ENCODE measurements around the gene TAS1R1. TPM values are rescaled to one million over a fixed set of nuclear protein-coding genes. Genes with fewer than 3 reads are reported as not detected.
"Not testable (repeated sequence)": the region's sequence is repeated elsewhere in the genome, so short reads cannot be mapped to it uniquely, and the experiment has no call there.

Gene TAS1R1
- polyA plus RNA-seq, 1 donor: 0.27 TPM

DNA sequence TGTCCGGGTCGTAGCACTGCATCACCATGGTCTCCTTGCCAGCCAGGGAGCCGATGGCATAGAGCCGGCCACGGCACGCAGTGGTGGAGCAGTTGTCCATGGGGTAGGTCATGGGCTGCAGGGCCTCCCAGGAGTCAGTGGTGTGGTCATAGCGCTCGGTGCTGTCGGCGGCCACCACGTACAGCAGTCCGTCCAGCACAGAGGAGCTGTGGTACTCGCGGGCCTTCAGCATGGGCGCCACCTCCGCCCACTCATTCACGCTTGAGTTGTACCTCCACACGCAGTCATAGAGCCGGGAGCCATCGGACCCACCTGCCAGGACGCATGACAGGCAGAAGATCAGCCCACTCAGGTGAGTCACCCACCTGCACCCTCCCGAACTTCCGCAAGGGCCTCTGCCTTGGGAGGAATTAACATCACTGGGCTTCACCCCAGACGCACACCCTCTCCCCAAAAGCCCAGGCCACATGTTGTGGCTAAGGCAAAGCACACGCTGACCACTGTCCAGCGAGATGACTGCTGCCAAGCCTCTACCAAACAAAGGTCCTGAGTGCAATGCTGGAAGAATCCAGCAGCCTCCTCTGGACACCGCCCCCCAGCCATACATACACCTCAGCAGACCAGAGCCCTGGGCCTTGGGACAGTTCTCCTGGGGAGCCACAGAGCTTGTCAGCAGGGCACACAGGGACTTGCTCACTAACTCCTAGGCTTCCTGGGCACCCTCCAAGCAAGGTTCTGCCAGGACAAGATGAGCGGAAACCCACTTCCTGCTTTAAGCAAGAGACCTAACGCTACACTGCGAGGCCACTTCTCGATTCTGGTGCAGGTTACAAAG lies 44.3 kb downstream of the TAS1R1 start:
- Histone ChIP-seq H3K4me3 (ENCODE audit: low read length) (no peak overlapping the region), H3K4me1 (ENCODE audit: control insufficient read depth, insufficient read depth, low read length) (peaks cover 25% of the 10 kb centered on the region)

DNA sequence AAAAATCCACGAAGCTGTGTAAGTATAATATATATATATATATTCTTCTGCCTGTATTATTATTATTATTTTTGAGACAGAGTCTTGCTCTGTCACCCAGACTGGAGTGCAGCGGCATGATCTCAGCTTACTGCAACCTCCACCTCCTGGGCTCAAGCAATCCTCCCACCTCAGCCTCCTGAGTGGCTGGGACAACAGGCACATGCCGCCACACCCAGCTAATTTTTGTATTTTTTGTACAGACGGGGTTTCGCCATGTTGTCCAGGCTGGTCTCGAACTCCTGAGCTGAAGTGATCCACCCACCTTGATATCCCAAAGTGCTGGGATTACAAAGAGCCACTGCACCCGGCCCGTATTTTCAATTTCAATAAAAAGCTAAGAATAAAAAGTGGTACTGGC lies 44.9 kb downstream of the TAS1R1 start:
- 87% methylated on average over 3 of the region's 8 CpGs for WGBS (ENCODE audit: insufficient coverage, low lambda C conversion rate)
- H3K27ac ChIP-seq (ENCODE audit: low read length); DNase-seq; H3K27me3 ChIP-seq (ENCODE audit: control insufficient read depth, insufficient read depth, low read length); H3K9me3 ChIP-seq (ENCODE audit: control insufficient read depth, low read depth, low read length): not testable (repeated sequence)
- Histone ChIP-seq H3K36me3 (ENCODE audit: control insufficient read depth, insufficient read depth, low read length) (peaks cover 39% of the 10 kb centered on the region), H3K4me1 (ENCODE audit: control insufficient read depth, insufficient read depth, low read length) (peaks cover 25% of the 10 kb centered on the region), H3K4me3 (ENCODE audit: low read length) (peak overlapping the region; percentile 87)

More for the DNA sequence above, 44.3 kb downstream of the TAS1R1 start:
- Histone ChIP-seq H3K27ac (ENCODE audit: low read length) (no peak overlapping the region), H3K9me3 (ENCODE audit: control insufficient read depth, low read depth, low read length) (no peaks in the 10 kb centered on the region), H3K27me3 (ENCODE audit: control insufficient read depth, insufficient read depth, low read length) (no peaks in the 10 kb centered on the region), H3K36me3 (ENCODE audit: control insufficient read depth, insufficient read depth, low read length) (peaks cover 43% of the 10 kb centered on the region)
- no CpG with 5 or more reads among the region's 31 CpGs for WGBS (ENCODE audit: insufficient coverage, low lambda C conversion rate)
- no peak for DNase-seq

DNA sequence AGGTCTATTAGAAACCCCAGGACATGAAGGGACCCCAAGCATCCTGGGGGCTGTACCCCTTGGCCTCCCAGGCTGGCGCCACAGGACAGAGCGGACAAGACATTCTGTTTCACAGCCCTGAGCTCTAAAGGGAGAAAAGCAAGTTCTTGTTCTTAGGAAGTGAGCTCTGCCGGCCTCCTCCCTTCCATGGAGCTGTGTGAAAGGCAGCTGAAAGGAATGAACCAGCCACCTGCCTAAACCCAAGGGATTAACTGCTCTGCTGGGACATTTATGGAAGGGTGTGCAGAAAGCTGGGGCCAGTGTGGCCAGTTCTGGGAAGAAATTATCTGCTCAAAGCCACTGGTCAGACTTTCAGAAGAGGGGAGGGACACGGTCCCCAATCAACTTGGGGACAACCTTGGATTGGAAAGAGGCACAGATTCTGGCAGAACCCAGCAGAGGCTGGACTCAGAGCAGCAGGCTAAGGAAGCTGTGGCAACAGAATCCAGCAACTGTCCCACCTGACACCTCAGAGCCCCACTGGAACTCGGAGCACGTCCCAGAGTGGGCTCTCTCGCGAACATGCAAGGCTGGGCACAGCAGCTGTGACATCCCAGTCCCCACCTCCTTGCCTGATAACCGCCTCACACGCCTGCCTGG lies 45.4 kb downstream of the TAS1R1 start:
- Histone ChIP-seq H3K4me1 (ENCODE audit: control insufficient read depth, insufficient read depth, low read length) (peaks cover 25% of the 10 kb centered on the region), H3K9me3 (ENCODE audit: control insufficient read depth, low read depth, low read length) (no peaks in the 10 kb centered on the region), H3K36me3 (ENCODE audit: control insufficient read depth, insufficient read depth, low read length) (peaks cover 35% of the 10 kb centered on the region), H3K4me3 (ENCODE audit: low read length) (peak overlapping the region; percentile 87), H3K27me3 (ENCODE audit: control insufficient read depth, insufficient read depth, low read length) (no peaks in the 10 kb centered on the region), H3K27ac (ENCODE audit: low read length) (peak overlapping the region; percentile 62)
- no peak for DNase-seq
- WGBS (ENCODE audit: insufficient coverage, low lambda C conversion rate): no CpG with 5 or more reads among the region's 10 CpGs

DNA sequence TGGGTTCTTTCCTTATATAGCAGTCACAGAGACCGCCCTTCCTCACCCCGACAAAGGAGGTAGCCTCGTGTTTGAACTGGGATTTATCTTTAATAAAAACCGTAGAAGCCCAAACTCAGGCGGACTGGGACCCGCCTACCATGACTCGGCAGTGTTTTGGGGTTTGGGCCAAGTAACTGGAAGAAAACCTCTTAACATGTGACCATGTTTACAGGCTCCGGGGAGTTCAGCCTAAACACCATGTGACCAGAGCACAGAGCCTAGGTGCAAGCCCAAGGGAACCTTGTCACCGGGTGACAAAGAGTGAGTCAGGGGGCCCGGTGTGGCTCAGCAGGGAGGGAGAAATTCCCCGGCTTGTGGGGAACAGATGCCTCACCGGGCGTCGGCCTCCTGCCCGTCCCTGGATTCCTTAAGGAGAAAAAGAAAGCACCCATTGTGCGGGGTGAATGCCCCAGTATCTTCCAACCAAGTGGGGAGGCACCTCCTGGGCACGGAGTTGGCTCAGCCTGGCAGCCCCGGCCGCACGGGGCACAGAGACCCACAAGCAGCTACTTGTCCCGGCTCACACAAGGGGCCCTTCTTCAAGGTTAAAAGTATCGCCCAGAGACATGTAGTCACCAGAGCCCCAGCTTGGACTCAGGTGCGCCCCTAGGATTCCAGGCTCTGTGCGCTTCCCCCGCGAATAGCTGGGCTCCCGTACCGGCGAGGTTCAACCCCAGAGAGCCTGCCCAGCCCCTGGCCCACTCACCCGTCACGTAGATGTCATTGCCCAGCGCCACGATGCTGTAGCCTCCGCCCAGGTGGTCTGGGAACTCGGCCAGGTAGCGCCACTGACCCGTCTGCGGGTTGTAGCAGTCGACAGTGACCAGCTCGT lies 46.2 kb downstream of the TAS1R1 start:
- DNase-seq: peak; percentile 76 to 85
- H3K27me3 ChIP-seq (ENCODE audit: control insufficient read depth, insufficient read depth, low read length): no peaks in the 10 kb centered on the region
- WGBS (ENCODE audit: insufficient coverage, low lambda C conversion rate): no CpG with 5 or more reads among the region's 40 CpGs
- H3K4me3 ChIP-seq (ENCODE audit: low read length): peak overlapping the region; percentile 87
- H3K27ac ChIP-seq (ENCODE audit: low read length): peak overlapping the region; percentile 62
- H3K36me3 ChIP-seq (ENCODE audit: control insufficient read depth, insufficient read depth, low read length): peaks cover 27% of the 10 kb centered on the region
- H3K9me3 ChIP-seq (ENCODE audit: control insufficient read depth, low read depth, low read length): no peaks in the 10 kb centered on the region
- H3K4me1 ChIP-seq (ENCODE audit: control insufficient read depth, insufficient read depth, low read length): peaks cover 25% of the 10 kb centered on the region

DNA sequence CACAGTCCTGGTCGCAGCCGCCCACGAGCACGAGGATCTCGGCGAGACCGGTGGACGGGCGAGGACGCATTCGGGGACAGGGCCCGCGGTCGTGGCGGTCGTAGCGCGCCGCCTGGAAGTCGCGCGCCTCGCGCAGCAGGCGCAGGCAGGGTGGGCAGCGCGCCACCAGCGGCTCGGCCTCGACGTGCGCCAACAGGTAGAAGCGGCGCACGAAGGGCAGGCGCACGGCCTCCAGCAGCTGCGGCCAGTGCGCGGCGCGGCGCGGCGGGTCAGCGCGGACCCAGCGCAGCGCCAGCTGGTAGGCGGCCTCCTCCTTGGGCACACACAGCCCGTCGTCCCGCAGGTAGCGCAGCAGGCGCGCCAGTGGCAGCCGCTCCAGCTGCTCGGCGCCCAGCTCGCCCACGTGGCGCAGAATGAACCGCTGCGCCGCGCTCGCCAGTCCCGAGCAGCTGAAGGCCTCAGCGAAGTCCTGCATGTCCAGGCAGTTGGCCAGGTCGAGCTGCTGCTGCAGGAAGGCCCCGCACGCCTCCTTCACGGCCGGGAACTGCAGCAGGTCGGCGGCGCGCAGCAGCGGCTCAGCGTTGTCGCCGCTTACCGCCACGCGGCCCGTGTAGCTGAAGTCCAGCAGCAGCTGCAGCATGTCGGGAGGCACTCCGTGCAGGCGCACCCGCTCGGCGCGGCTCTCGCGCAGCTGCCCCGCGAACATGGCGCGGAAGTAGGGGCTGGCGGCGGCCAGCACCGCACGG lies 47.0 kb downstream of the TAS1R1 start:
- no peaks in the 10 kb centered on the region for H3K27me3 ChIP-seq (ENCODE audit: control insufficient read depth, insufficient read depth, low read length)
- no peaks in the 10 kb centered on the region for H3K9me3 ChIP-seq (ENCODE audit: control insufficient read depth, low read depth, low read length)
- no CpG with 5 or more reads among the region's 103 CpGs for WGBS (ENCODE audit: insufficient coverage, low lambda C conversion rate)
- peak overlapping the region; percentile 64 for H3K27ac ChIP-seq (ENCODE audit: low read length)
- H3K4me3 ChIP-seq (ENCODE audit: low read length): peak overlapping the region; percentile 87
- peaks cover 25% of the 10 kb centered on the region for H3K4me1 ChIP-seq (ENCODE audit: control insufficient read depth, insufficient read depth, low read length)
- H3K36me3 ChIP-seq (ENCODE audit: control insufficient read depth, insufficient read depth, low read length): peaks cover 19% of the 10 kb centered on the region
- DNase-seq: peak in 1 of 2 donors; percentile 38

DNA sequence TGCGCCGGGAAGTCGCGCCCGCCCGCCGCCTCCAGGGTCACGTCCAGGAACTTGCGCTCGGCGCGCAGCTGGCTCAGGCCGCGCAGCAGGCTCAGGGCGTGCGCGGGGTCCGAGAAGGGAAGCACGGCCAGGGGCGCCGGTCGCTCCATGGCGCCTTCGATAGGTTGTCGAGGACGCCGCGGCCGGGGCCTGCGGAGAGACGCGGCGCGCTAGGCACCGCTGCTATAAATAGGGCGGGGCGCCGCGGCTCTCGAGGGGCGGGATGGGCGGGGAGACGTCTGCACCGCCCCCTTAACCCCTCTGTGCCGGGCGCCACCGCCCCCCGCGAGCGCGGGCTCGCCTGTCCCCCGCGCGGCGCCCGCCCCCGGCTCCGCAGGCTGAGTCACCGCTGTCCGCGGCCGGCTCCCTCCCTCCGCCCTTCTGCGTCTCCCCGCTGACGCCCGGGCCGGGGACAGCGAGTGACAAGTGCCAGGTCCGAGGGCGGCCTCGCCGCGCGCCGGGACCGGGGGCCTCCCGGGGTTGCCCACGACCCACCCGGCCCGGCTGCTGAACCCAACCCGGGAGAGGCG lies 47.6 kb downstream of the TAS1R1 start, which contains the start of gene KLHL21:
Gene KLHL21, minus strand, starts transcription at position 201 of the 569 bp plus-strand sequence. Its CDS starts 52 bp downstream, at position 149.
- DNase-seq: peak; percentile 87 to 94
- H3K36me3 ChIP-seq (ENCODE audit: control insufficient read depth, insufficient read depth, low read length): peaks cover 12% of the 10 kb centered on the region
- no CpG with 5 or more reads among the region's 84 CpGs for WGBS (ENCODE audit: insufficient coverage, low lambda C conversion rate)
- peak within 1 kb of the TSS; percentile 99 for H3K27ac ChIP-seq (ENCODE audit: low read length)
- H3K9me3 ChIP-seq (ENCODE audit: control insufficient read depth, low read depth, low read length): no peaks in the 10 kb centered on the region
- no peaks in the 10 kb centered on the region for H3K27me3 ChIP-seq (ENCODE audit: control insufficient read depth, insufficient read depth, low read length)
- H3K4me3 ChIP-seq (ENCODE audit: low read length): peak within 1 kb of the TSS; percentile 87
- H3K4me1 ChIP-seq (ENCODE audit: control insufficient read depth, insufficient read depth, low read length): peaks cover 25% of the 10 kb centered on the region

DNA sequence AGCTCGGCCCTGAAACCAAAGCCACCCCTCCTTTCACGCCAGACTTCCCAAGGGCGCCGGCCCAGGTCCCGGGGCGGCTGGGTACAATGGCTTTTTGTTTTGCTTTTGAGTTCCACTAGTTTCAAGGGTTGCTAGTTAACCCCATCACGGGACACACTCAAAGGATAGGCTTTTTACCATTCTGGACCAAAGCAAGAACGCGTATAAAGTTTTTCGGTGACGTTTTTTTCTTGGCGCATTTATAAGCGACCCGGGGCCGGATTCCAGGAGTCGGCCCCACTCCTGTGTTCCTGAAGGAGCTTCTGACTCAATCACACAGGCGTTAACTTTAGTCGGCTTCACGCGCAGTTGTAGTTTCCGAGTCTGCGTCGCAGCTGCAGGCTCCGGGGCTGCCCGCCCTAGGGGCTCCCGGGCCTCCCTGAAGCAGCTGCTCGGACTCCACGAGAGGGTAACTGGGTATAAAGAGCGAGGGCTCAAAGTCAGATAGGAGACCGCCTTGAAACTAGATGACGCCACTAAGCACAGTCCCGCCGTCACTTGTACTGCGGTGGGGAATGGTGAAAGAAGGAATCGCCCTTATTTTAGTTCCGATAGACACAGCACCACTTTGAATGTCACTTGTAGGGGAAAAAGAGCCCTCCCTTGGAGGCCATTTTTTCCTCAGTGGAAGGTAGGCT lies 48.3 kb downstream of the TAS1R1 start:
- WGBS (ENCODE audit: insufficient coverage, low lambda C conversion rate): no CpG with 5 or more reads among the region's 36 CpGs
- peak; percentile 62 to 89 for DNase-seq
- Histone ChIP-seq H3K27me3 (ENCODE audit: control insufficient read depth, insufficient read depth, low read length) (no peaks in the 10 kb centered on the region), H3K4me1 (ENCODE audit: control insufficient read depth, insufficient read depth, low read length) (peaks cover 25% of the 10 kb centered on the region), H3K9me3 (ENCODE audit: control insufficient read depth, low read depth, low read length) (no peaks in the 10 kb centered on the region), H3K36me3 (ENCODE audit: control insufficient read depth, insufficient read depth, low read length) (peaks cover 9% of the 10 kb centered on the region), H3K4me3 (ENCODE audit: low read length) (peak overlapping the region; percentile 55), H3K27ac (ENCODE audit: low read length) (peak overlapping the region; percentile 99)

DNA sequence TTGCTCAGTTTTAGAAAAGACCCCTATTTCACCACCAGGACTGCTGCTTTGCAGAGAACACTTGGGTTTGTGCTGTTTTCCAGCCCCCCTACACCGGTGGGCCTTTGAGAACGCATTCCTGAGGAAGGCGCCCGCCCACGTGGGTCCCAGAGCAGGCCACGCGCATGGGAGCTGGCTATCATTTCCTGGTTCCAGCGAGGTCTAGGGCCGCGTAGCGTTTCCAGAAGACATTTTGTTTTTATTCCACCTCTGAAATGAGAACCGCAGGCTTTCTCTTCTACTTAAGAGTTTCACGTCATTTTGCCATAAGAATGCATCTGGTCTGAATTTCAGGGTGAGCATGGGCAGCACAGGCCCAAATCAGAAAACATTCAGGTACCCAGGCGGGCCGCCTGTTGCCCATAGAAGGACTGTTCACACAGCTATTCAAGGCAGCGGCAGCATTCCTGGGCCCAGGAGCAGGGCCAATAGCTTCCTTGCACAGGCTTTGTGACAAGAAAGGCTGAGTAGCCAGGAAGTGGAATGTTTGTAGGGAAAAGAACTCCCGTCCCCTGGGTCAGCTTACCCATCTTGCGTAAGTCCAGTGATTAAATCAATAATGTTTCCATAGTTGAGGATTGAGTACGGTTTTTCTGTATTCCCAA lies 48.9 kb downstream of the TAS1R1 start:
- peak; percentile 35 to 48 for DNase-seq
- peaks cover 24% of the 10 kb centered on the region for H3K4me1 ChIP-seq (ENCODE audit: control insufficient read depth, insufficient read depth, low read length)
- whole genome bisulfite sequencing (ENCODE audit: insufficient coverage, low lambda C conversion rate): 60% methylated on average over 1 of the region's 19 CpGs
- H3K36me3 ChIP-seq (ENCODE audit: control insufficient read depth, insufficient read depth, low read length): peaks cover 5% of the 10 kb centered on the region
- no peaks in the 10 kb centered on the region for H3K9me3 ChIP-seq (ENCODE audit: control insufficient read depth, low read depth, low read length)
- H3K27me3 ChIP-seq (ENCODE audit: control insufficient read depth, insufficient read depth, low read length): no peaks in the 10 kb centered on the region
- peak overlapping the region; percentile 55 for H3K4me3 ChIP-seq (ENCODE audit: low read length)
- H3K27ac ChIP-seq (ENCODE audit: low read length): peak overlapping the region; percentile 99

Data from large intestine (tissue), 3 donors.